Endometrium (tissue), 2 donors: ENCODE data around the gene TGFBR3L.
"Not testable (repeated sequence)": the region's sequence is repeated elsewhere in the genome, so short reads cannot be mapped to it uniquely, and the experiment has no call there.

Experiments
- FAIRE-seq: peaks from 2 replicates; lab custom pipeline; 2012; peaks lifted over from hg19 to GRCh38; lab: Jason Lieb, UNC
- donor health status: control.
- donor health status: control.

Gene TGFBR3L

GRCh38 chr19:7928334-7928706, 13.7 kb downstream of the TGFBR3L start:
- FAIRE-seq = no peak

- FAIRE-seq = peak; percentile 98
These were observed 14.4 kb downstream of the TGFBR3L start for GRCh38 chr19:7928741-7929701.

GRCh38 chr19:7930030-7930429, 15.4 kb downstream of the TGFBR3L start:
- not testable (repeated sequence) for FAIRE-seq

GRCh38 chr19:7930765-7931164, 16.1 kb downstream of the TGFBR3L start:
- FAIRE-seq = no peak

- FAIRE-seq = no peak
These were observed 16.8 kb downstream of the TGFBR3L start for GRCh38 chr19:7931221-7932061.

GRCh38 chr19:7932276-7932929, 17.8 kb downstream of the TGFBR3L start:
- FAIRE-seq = no peak

GRCh38 chr19:7932930-7933300, 18.3 kb downstream of the TGFBR3L start:
- FAIRE-seq = no peak

GRCh38 chr19:7933411-7933810, 18.8 kb downstream of the TGFBR3L start:
- no peak for FAIRE-seq

- FAIRE-seq = no peak
These were observed 19.4 kb downstream of the TGFBR3L start for GRCh38 chr19:7933828-7934725.

GRCh38 chr19:7934766-7935165, 20.1 kb downstream of the TGFBR3L start:
- FAIRE-seq = no peak

- FAIRE-seq = no peak
These were observed 26.2 kb downstream of the TGFBR3L start for GRCh38 chr19:7940841-7941240.

- no peak for FAIRE-seq
These were observed 27.4 kb downstream of the TGFBR3L start for GRCh38 chr19:7941895-7942596.

GRCh38 chr19:7942981-7943443, 28.4 kb downstream of the TGFBR3L start:
- no peak for FAIRE-seq

- FAIRE-seq = peak; percentile 99
These were observed 29.0 kb downstream of the TGFBR3L start, which contains the start of gene TIMM44 for GRCh38 chr19:7943444-7944176. Gene TIMM44, minus strand, starts transcription at chr19:7943666. Its CDS starts 15 bp downstream, at chr19:7943651.

GRCh38 chr19:7944177-7944761, 29.6 kb downstream of the TGFBR3L start:
- peak; percentile 63 for FAIRE-seq

- FAIRE-seq = no peak
These were observed 33.3 kb downstream of the TGFBR3L start for GRCh38 chr19:7947939-7948338.

GRCh38 chr19:7953060-7953459, 38.4 kb downstream of the TGFBR3L start:
- FAIRE-seq = no peak

GRCh38 chr19:7953576-7953975, 38.9 kb downstream of the TGFBR3L start:
- no peak for FAIRE-seq

- FAIRE-seq = no peak
These were observed 41.1 kb downstream of the TGFBR3L start for GRCh38 chr19:7955696-7956095.
